CD4-positive, CD25-positive, alpha-beta regulatory T cell (primary cell): ENCODE results near the gene YDJC. TPM values are rescaled to one million over a fixed set of nuclear protein-coding genes. Genes with fewer than 3 reads are reported as not detected.
"Not testable (repeated sequence)": the region's sequence is repeated elsewhere in the genome, so short reads cannot be mapped to it uniquely, and the experiment has no call there.

ENCODE experiments used
- ATAC-seq, 2 donors: fragments of 150-1000 bp; cut with Tn5 transposase; one replicate each; pipeline ENCODE4 v1.10.0; 2021; ENCODE audit warnings: low read depth in 2 of 2, moderate number of reproducible peaks in 2 of 2, moderate library complexity in 1 of 2
- DNase-seq, 3 donors: peaks; one replicate each; pipeline versions ENCODE4 v3.0.0 to v3.0.0-alpha.2; 2012 to 2022; ENCODE audit warnings: mixed read lengths in 1 of 3
- H3K27ac ChIP-seq: one replicate; pipeline ENCODE4 v1.7.0; 2013; ENCODE audit warnings: mild to moderate bottlenecking, low read length; ENCODE audit not compliant: insufficient read depth, poor library complexity, severe bottlenecking
- H3K27me3 ChIP-seq: one replicate; pipeline ENCODE4 v1.7.0; 2013; ENCODE audit warnings: low read length; ENCODE audit not compliant: control insufficient read depth, insufficient read depth
- H3K36me3 ChIP-seq: one replicate; pipeline ENCODE4 v1.7.0; 2013; ENCODE audit warnings: mild to moderate bottlenecking, low read length, moderate library complexity; ENCODE audit not compliant: control insufficient read depth, insufficient read depth
- H3K4me1 ChIP-seq: 2 replicates; pipeline ENCODE4 v1.7.0; 2013; ENCODE audit warnings: mild to moderate bottlenecking, low read length; ENCODE audit not compliant: insufficient read depth, control insufficient read depth, poor library complexity, severe bottlenecking
- H3K4me3 ChIP-seq: one replicate; pipeline ENCODE4 v1.7.0; 2013; ENCODE audit warnings: low read depth, mild to moderate bottlenecking, low read length, moderate library complexity
- H3K9me3 ChIP-seq, 2 experiments: 1 replicate in 1 of 2; 2 replicates in 1 of 2; pipeline ENCODE4 v1.7.0; 2013; ENCODE audit warnings: low read length in 2 of 2, mild to moderate bottlenecking in 1 of 2, moderate library complexity in 1 of 2; ENCODE audit not compliant: control insufficient read depth in 2 of 2
- H3K27ac Mint-ChIP-seq, 3 donors: one replicate each; pipeline ENCODE4 v1.8.0; 2020 to 2022; ENCODE audit warnings: mild to moderate bottlenecking in 3 of 3, mixed read lengths in 3 of 3, moderate library complexity in 2 of 3
- H3K27me3 Mint-ChIP-seq: one replicate; pipeline ENCODE4 v1.8.0; 2022; ENCODE audit warnings: mild to moderate bottlenecking, mixed read lengths
- H3K36me3 Mint-ChIP-seq: one replicate; pipeline ENCODE4 v1.8.0; 2020; ENCODE audit warnings: mixed read lengths
- H3K4me1 Mint-ChIP-seq, 4 donors: one replicate each; pipeline ENCODE4 v1.8.0; 2020 to 2022; ENCODE audit warnings: mixed read lengths in 4 of 4, mild to moderate bottlenecking in 1 of 4
- H3K4me3 Mint-ChIP-seq, 4 donors: one replicate each; pipeline ENCODE4 v1.8.0; 2020 to 2022; ENCODE audit warnings: mild to moderate bottlenecking in 4 of 4, mixed read lengths in 4 of 4, moderate library complexity in 3 of 4
- H3K9me3 Mint-ChIP-seq, 7 donors: one replicate each; pipeline ENCODE4 v1.8.0; 2020 to 2022; ENCODE audit warnings: mixed read lengths in 7 of 7, mild to moderate bottlenecking in 3 of 7, moderate library complexity in 2 of 7
- polyA plus RNA-seq, 4 donors: library from polyadenylated mRNA; unstranded; fragments of 300-500 nt; fragmentation: Illumina TruSeq; gene quantifications; one replicate each; pipeline ENCODE4 v1.2.3, GENCODE V29; 2021
- total RNA-seq: library from RNA; stranded (reverse); gene quantifications from one replicate; pipeline ENCODE4 v1.2.3, GENCODE V29; 2022

YDJC gene
- total and polyA plus RNA-seq, 5 donors from 2014 or later = 34.4 to 70.0 (median 55.5) TPM

- Mint-ChIP-seq H3K4me1 (peaks cover 12 to 72% (median 39%) of the 10 kb centered on the region in 4 donors), H3K27me3 (peaks cover 4% of the 10 kb centered on the region), H3K9me3 (no peaks in the 10 kb centered on the region), H3K36me3 (peaks cover 19% of the 10 kb centered on the region), H3K4me3 (peak overlapping the region; percentile 55 to 73 (median 62)), H3K27ac (peak overlapping the region; percentile 53 to 83 (median 83))
- ATAC-seq = peak; percentile 67 to 75
- Histone ChIP-seq H3K27me3 (no peaks in the 10 kb centered on the region), H3K27ac (peak overlapping the region; percentile 17), H3K9me3 (no peaks in the 10 kb centered on the region), H3K4me1 (peaks cover 30% of the 10 kb centered on the region), H3K36me3 (peaks cover 31% of the 10 kb centered on the region), H3K4me3 (peak overlapping the region; percentile 48)
- DNase-seq = peak in 1 of 3 donors; percentile 60
Observed at GRCh38 chr22:21587803-21588611, 41.8 kb downstream of the YDJC start.

DNA sequence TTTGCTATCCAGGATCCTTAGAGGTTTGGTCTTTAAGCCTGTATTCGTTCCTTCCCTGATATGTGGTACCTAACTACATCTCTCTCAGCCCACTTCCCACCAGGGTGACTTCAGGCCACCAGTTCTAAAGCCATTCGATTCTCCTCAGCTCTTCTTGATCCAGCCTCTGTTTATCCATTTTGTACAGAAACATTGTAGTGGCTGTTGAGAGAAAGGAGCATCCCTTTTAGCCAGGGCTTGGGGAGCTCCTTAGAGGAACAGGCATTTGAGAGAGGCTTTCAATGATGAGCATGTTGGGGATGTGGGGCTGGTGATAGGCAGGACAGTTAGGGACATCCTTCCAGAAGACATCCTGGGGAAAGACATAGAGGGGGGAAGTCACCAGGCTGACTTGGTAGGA, 44.4 kb downstream of the YDJC start:
- no peaks in the 10 kb centered on the region for H3K27me3 ChIP-seq
- H3K4me1 ChIP-seq = peaks cover 21% of the 10 kb centered on the region
- Mint-ChIP-seq H3K4me3 (peak overlapping the region in 1 of 4 donors; percentile 79), H3K27me3 (peaks cover 4% of the 10 kb centered on the region), H3K4me1 (peaks cover 12 to 64% (median 36%) of the 10 kb centered on the region in 4 donors), H3K36me3 (peaks cover 19% of the 10 kb centered on the region), H3K27ac (peak overlapping the region in 2 of 3 donors; percentile 4 to 9), H3K9me3 (no peaks in the 10 kb centered on the region)
- H3K36me3 ChIP-seq = peaks cover 12% of the 10 kb centered on the region
- no peak for DNase-seq
- H3K9me3 ChIP-seq = no peaks in the 10 kb centered on the region
- no peak overlapping the region for H3K27ac ChIP-seq
- H3K4me3 ChIP-seq = no peak overlapping the region
- ATAC-seq = no peak

- peak overlapping the region in 2 of 3 donors; percentile 32 to 78 for H3K27ac Mint-ChIP-seq
- no peaks in the 10 kb centered on the region for H3K27me3 ChIP-seq
- H3K36me3 Mint-ChIP-seq = peaks cover 14% of the 10 kb centered on the region
- H3K4me3 Mint-ChIP-seq = peak overlapping the region in 3 of 4 donors; percentile 15 to 36 (median 21)
- H3K9me3 Mint-ChIP-seq = no peaks in the 10 kb centered on the region
- H3K27ac ChIP-seq = no peak overlapping the region
- peak overlapping the region; percentile 7 for H3K4me3 ChIP-seq
- no peak for DNase-seq
- H3K9me3 ChIP-seq = no peaks in the 10 kb centered on the region
- ATAC-seq = no peak
- H3K27me3 Mint-ChIP-seq = peaks cover 4% of the 10 kb centered on the region
- peaks cover 6% of the 10 kb centered on the region for H3K36me3 ChIP-seq
- H3K4me1 Mint-ChIP-seq = peaks cover 9 to 71% (median 45%) of the 10 kb centered on the region in 4 donors
- H3K4me1 ChIP-seq = peaks cover 25% of the 10 kb centered on the region
Observed at GRCh38 chr22:21582801-21583740, 46.8 kb downstream of the YDJC start.

DNA sequence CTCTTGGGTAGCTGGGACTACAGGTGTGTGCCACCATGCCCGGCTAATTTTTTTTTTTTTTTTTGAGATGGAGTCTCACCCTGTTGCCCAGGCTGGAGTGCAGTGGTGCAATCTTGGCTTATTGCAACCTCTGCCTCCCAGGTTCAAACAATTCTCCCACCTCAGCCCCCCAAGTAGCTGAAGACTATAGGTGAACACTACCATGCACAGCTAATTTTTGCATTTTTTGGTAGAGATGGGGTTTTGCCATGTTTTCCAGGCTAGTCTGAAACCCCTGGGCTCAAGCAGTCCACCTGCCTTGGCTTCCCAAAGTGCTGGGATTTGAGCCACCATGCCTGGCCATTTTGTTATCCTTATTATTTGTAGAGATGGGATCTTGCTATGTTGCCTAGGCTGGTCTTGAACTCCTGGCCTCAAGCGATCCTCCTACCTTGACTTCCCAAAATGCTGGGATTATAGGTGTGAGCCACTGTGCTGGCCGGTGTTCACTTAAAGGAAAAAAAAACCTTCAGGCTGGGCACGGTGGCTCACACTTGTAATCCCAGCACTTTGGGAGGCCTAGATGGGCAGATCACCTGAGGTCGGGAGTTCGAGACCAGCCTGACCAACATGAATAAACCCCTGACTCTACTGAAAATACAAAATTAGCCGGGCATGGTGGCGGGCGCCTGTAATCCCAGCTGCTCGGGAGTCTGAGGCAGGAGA, 48.7 kb downstream of the YDJC start:
- H3K27ac ChIP-seq, H3K4me3 Mint-ChIP-seq, H3K27me3 ChIP-seq, H3K4me3 ChIP-seq, H3K27me3 Mint-ChIP-seq, DNase-seq, H3K27ac Mint-ChIP-seq, H3K36me3 ChIP-seq, H3K9me3 ChIP-seq, H3K9me3 Mint-ChIP-seq, ATAC-seq: not testable (repeated sequence)
- Mint-ChIP-seq H3K4me1 (peaks cover 4 to 70% (median 45%) of the 10 kb centered on the region in 4 donors), H3K36me3 (peaks cover 11% of the 10 kb centered on the region)
- H3K4me1 ChIP-seq = peaks cover 24% of the 10 kb centered on the region

DNA sequence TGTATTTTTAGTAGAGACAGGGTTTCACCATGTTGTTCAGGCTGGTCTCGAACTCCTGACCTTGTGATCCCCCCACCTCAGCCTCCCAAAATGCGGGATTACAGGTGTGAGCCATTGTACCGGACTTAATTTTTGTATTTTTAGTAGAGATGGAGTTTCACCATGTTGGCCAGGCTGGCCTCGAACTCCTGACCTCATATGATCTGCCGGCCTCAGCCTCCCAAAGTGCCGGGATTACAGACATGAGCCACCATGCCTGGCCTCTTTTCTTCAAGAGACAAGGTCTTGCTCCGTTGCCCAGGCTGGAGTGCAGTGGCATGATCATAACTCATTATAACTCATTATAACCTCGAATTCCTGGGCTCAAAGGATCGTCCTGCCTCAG, 49.2 kb downstream of the YDJC start:
- not testable (repeated sequence) for H3K9me3 Mint-ChIP-seq, H3K27me3 Mint-ChIP-seq, ATAC-seq, H3K36me3 ChIP-seq, H3K36me3 Mint-ChIP-seq, H3K27ac ChIP-seq, DNase-seq, H3K9me3 ChIP-seq, H3K4me3 ChIP-seq, H3K27me3 ChIP-seq
- peaks cover 27% of the 10 kb centered on the region for H3K4me1 ChIP-seq
- peak overlapping the region in 1 of 4 donors; percentile 24 for H3K4me3 Mint-ChIP-seq
- peak overlapping the region in 2 of 3 donors; percentile 62 to 88 for H3K27ac Mint-ChIP-seq
- H3K4me1 Mint-ChIP-seq = peaks cover 4 to 72% (median 47%) of the 10 kb centered on the region in 4 donors

- ATAC-seq (no peak), DNase-seq (no peak)
- H3K4me1 ChIP-seq = peaks cover 27% of the 10 kb centered on the region
- Mint-ChIP-seq H3K9me3 (no peaks in the 10 kb centered on the region), H3K36me3 (peaks cover 5% of the 10 kb centered on the region), H3K4me3 (peak overlapping the region in 1 of 4 donors; percentile 16), H3K4me1 (peaks cover 5 to 69% (median 45%) of the 10 kb centered on the region in 4 donors), H3K27ac (peak overlapping the region in 1 of 3 donors; percentile 43), H3K27me3 (no peaks in the 10 kb centered on the region)
- H3K27me3 ChIP-seq = no peaks in the 10 kb centered on the region
- peaks cover 9% of the 10 kb centered on the region for H3K36me3 ChIP-seq
- H3K9me3 ChIP-seq = no peaks in the 10 kb centered on the region
- H3K4me3 ChIP-seq = no peak overlapping the region
- H3K27ac ChIP-seq = no peak overlapping the region
Observed at GRCh38 chr22:21579474-21579851, 50.4 kb downstream of the YDJC start.
